ENCODE measurements around the gene SRSF5.

DNA sequence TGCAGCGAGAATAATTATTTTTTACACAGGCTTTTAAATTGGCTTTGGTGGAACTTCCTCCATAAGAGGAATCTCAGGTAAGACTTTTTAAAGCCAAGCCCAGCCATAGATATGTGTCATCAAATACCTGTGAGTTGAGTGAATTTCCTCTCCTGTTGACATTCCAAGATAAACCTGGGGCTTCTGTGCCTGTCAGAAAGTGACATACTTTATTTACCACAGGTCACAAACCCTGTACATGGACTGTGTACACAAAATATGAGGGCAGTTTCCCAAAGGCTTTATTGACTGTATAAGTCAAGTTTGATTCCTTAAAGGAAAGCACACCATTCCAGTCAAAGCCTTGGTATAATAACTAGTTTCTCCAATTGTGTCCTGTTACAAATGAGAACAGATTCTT lies 25.9 kb upstream of the SRSF5 start:
- no peak for TF ChIP-seq POLR2AphosphoS5 (IDR thresholded peaks at IDR 0.05; ENCODE audit: insufficient read depth, low read depth, low read length)
- TF ChIP-seq POLR2A (IDR thresholded peaks at IDR 0.05; ENCODE audit: low read depth, low read length) = no peak
- TF ChIP-seq GATA2 (IDR thresholded peaks at IDR 0.05; ENCODE audit: insufficient read depth, insufficient read length, low read depth, low read length) = no peak
- no peak for TF ChIP-seq CTCF (IDR thresholded peaks at IDR 0.05; ENCODE audit: extremely low read depth in 1 of 2, insufficient read depth in 1 of 2, low read depth in 1 of 2, low read length in 2 of 2)
- no peak for TF ChIP-seq EZH2 (IDR thresholded peaks at IDR 0.05; ENCODE audit: borderline replicate concordance, low read depth, low read length, severe bottlenecking)
- TF ChIP-seq, protein P1, sequence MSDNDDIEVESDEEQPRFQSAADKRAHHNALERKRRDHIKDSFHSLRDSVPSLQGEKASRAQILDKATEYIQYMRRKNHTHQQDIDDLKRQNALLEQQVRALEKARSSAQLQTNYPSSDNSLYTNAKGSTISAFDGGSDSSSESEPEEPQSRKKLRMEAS (IDR thresholded peaks at IDR 0.05; ENCODE audit: insufficient read depth, insufficient read length) = no peak
- TF ChIP-seq FOS (IDR thresholded peaks at IDR 0.05; ENCODE audit: borderline replicate concordance, insufficient read depth, low read length) = no peak

Measured in endothelial cell of umbilical vein (primary cell).